GM21367 (cell line): ENCODE data around the gene PIEZO1.

Experiments
- ATAC-seq: cut with Tn5 transposase; IDR thresholded peaks from one replicate; pipeline ENCODE4 v1.9.1; 2021; ENCODE audit not compliant: unreplicated experiment

Gene PIEZO1

DNA sequence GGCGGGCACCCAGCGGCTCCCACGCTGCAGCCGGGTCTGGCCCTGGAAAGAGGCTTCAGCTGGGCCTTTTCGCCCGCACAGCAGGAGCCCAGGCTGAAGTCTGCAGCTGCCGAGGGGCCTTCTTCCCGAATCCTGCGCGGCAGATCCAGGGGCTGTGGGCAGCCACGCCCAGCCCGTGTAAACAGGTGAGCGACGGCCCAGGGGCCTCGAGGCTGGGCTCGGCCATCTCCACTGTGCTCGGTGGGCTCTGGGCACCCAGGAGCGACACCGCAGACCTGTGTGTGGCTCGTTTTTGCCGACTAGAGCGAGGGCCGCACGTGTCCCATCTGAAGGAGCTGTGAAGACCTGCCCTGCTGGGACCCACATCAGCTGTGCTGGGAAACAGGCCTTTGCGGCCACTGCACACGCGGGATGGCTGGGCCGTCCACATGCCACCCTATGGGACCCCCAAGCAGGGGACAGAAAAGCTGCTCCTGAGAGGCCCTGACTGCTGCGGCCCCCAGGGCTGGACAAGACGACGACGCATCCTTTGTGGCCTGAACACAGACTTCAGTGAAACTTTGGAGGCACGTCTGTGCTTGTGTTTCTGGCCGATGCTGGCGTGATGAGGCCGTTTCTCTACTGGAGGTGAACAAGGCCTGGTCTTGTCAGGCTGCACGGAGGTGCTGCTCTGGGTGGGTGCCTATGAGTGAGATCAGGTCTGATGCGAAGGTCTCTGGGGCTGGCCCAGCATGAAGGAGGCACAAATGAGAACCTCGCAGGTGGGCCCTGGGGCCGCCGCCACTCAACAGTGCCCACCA, 31.9 kb upstream of the PIEZO1 start:
- no peak for ATAC-seq

GRCh38 chr16:88815901-88816589, 31.0 kb upstream of the PIEZO1 start:
- no peak for ATAC-seq

DNA sequence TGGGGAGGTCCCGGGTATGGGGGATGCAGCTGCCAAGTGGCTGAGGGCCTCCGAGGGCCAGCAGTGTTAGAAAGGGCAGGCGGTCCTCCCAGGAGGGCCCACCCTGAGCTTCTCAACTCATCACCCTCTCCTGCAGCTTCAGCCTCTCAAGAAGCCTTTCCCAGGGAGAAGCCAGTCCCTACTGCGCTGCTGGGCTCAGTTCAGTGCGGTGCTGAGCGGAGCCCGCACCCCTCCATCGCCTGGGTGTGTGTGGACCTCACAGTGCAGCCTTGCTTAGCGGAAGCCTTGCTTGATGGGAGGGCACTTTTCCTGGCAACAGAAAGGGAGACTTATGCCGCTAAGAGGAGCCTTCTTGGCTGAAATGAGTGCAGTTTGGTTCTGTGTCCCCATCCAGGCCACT, 30.2 kb upstream of the PIEZO1 start:
- ATAC-seq = no peak

GRCh38 chr16:88814144-88814502, 29.1 kb upstream of the PIEZO1 start:
- no peak for ATAC-seq

DNA sequence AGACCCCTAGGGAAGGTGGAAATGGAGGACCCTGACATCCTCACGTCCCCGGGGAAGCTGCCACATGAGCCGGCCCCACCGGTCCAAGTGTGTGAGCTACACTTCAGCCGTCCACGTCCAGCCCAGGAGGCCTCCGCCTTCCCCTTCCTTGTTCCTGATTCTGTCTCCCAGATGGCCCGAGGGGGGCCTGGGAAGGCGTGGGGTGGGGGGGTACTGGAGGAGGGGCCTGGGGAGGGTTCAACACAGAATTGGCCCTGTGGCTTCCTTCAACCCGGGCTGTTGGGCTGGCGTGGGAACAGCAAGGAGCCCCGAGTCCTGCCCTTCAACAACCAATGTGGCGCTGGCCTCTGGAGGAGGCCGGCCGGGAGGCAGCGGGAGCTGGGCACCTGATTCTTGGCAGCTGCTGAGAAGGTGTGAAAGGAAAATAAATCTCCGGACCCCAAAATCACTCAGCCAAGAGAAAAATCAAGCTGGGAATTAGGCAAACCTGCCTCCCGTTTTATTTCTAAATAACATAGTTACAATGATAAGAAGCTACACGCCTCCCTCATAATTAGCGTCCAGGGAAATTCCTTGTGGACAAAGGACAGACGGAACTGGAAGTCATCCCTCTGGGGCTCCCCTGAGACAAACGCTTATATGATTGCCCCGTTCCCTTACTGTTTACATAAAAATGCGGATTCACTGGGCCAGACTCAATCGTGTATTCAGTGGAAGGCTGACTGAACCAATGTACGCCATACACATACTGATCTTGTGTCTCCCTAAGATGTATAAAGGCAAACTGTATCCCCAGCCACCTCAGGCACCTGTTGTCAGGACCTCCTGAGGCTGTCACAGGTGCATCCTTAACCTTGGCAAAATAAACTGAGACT, 28.5 kb upstream of the PIEZO1 start:
- ATAC-seq = no peak

- ATAC-seq = no peak
These were observed 27.7 kb upstream of the PIEZO1 start for GRCh38 chr16:88812513-88813268.

DNA sequence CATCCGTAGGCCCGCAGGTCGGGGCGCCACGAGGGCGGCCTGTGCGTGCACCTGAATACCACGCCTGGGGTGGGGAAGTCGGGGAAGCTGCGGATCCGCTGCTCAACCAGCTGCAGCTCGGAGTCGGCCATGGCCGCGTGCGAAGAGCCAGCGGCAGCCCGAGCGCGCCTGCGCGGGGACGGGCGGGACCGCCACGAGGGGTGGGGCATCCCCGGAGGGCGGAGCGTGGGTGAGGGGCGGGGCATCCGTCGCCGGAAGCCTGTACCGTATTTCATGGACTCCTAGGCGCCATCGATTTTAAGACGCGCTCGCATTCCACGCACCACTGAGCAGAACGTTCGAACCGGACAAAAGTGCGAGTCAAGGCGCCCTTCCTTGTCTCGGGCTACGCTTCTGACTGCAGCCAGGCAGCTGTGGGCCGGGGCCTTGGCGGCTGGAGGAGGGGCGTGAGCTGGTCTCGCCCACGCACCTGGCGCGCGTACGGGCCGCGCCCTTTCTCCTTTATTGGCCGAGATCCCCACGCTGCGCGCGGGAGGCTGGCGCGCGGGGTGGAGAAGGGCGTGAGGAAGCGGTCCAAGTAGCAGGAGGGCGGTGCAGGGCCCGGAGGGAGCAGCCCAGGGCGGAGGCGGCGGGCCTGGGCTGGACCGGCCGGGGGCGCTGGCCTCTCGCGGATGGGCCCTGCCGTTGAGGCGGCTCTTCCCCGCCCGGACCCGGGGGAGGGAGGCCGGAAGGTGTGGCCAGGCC, 26.9 kb upstream of the PIEZO1 start, which contains the start of gene APRT:
Gene APRT (minus strand): TSS at position 160 of the 744 bp plus-strand sequence. CDS start 29 bp downstream, at position 131.
- ATAC-seq = peak; percentile 47

GRCh38 chr16:88810912-88811768, 26.1 kb upstream of the PIEZO1 start:
- ATAC-seq = peak; percentile 36

DNA sequence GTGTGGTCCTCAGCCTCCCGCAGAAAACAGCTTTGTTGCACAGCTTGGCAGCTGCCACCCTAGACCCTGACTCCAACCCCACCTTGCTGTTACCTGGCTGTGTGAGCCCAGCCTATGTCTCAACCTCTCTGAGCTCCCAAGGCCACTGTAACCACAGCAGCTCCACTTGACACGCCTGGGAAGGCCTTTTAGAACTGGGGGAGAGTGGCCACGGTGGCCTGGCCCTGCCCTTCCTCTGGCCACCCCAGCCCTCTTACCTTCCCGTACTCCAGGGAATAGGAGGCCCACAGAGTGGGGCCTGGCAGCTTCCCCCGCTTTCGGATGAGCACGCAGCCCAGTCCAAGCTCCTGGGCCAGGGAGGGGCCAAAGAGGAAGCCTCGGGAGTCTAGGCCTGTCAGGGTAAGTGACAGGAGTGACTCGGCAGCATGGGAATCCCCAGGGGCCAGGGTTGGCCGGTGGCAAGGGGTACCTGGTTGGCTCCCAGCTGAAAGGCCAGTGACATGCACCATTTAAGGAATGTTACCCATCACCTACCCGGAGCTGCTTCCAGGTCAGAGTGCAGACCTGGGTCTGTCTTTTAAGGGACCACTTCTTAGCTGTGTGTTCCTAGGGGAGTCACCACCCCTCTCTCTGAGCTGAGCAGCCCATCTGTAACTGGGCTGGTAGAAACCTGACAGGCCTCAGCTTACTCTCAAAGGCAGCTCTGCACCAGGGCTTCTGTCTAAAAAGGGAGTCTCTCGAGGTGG, 25.3 kb upstream of the PIEZO1 start:
- ATAC-seq = no peak

DNA sequence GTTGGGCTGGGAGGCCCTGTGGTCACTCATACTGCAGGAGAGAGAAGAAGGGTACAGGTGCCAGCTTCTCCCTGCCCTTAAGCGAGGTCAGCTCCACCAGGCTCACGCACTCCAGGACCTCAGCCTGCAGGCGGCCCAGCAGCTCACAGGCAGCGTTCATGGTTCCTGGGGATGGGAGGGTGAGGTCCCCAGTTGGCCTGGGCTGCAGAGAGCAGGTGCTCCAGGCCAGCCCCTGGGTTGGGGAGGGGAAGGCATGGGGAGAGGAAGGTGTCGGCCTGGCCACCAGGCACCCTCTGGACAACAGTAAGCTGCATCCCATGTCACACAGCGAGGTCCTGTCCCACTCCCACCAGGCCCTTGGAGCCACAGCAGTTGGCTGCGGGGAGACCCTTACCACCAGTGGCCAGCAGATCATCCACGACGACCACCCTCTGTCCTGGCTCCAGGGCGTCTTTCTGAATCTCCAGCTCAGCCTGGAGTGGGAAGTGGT, 24.7 kb upstream of the PIEZO1 start:
- ATAC-seq = no peak

- ATAC-seq = no peak
These were observed 24.2 kb upstream of the PIEZO1 start for GRCh38 chr16:88809068-88809675.

DNA sequence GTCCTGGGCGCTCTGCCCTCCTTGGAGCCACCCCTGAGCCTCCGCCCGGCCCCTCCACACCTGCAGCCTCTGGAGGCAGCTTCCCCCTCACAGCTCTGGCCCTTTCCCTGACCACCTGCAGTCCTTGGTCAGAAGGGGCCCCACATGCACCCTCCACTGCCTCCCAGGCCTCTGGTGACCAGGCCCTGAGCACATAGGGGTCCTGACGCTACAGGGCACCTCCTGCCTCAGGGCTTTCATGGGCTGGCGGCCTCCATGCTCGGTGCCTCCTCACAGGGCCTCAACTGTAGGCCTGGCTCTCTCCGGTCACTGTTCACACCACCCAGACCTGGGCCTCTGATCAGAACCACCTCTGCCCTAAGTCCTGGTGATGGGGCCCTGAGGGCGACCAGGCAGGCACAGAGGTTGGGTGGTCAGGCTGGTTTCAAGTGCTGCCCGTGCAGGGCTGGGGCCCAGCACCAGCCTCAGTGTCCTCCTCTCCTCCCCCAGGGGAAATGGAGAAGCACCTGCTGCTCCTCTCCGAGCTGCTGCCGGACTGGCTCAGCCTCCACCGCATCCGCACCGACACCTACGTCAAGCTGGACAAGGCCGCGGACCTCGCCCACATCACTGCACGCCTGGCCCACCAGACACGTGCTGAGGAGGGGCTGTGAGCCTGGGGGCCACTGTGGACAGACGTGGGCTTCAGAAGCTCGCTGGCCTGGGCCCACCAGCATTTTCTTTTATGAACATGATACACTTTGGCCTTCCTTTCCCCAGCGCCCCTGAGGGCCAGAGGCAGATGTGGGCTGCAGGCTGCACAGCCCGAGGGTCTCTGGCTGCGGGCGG, 22.8 kb upstream of the PIEZO1 start:
- no peak for ATAC-seq

- ATAC-seq = no peak
These were observed 22.2 kb upstream of the PIEZO1 start for GRCh38 chr16:88807142-88807625.

DNA sequence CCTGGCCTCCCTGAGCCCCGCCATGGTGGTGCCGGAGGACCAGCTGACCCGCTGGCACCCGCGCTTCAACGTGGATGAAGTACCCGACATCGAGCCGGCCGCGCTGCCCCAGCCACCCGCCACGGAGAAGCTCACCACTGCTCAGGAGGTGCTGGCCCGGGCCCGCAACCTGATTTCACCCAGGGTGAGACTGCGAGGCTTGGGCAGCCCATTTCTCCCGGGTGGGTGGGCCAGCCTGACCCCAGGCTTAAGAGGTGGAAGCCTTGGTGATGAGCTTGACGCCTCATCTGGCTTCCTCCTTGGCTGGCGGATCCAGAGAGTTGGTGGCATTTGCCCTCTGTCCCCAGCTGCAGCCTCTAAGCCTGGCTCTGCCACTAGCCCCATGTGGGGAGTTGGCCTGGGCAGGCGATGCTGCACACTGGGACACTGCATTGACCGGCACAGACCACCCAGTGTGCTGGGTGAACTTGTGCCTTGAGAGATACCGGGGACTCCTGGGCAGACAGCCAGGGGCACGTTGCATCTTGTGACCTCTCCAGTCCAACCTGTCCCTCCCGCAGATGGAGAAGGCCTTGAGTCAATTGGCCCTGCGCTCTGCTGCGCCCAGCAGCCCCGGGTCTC, 21.6 kb upstream of the PIEZO1 start:
- ATAC-seq = no peak

- ATAC-seq = no peak
These were observed 20.9 kb upstream of the PIEZO1 start for GRCh38 chr16:88805887-88806393.

DNA sequence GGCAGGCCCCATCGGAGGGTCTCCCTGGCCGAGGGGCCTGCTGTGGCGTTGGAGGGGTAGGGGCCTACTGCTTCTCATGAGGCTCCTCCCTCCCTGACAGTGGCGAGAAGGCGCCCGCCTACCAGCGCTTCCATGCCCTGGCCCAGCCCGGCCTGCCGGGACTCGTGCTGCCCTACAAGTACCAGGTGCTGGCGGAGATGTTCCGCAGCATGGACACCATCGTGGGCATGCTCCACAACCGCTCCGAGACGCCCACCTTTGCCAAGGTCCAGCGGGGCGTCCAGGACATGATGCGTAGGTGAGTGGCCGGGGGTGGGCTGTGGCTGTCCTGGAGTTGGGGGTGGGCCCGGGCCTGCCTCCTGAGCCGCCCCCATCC, 20.3 kb upstream of the PIEZO1 start:
- no peak for ATAC-seq
